Endothelial cell of umbilical vein (primary cell): Measurements from ENCODE around the gene AP3S1. TPM values are rescaled to one million over a fixed set of nuclear protein-coding genes. Genes with fewer than 3 reads are reported as not detected.

ENCODE experiments used
- BruUV-seq: library from RNA; stranded (reverse); fragments of 400-500 nt; replicated peaks from 2 replicates; lab custom pipeline; 2021; lab: Mats Ljungman, UMichigan
- CTCF ChIA-PET: fragments of 300-600, 350-600 bp; sonication (Branson Sonifier 250); formaldehyde crosslinking; loops from one replicate; lab custom pipeline; 2021; ENCODE audit warnings: antibody characterized with exemption, inconsistent platforms; lab: Charles Lee
- POLR2A ChIA-PET: fragments of 300-600, 350-600 bp; sonication (Branson Sonifier 250); formaldehyde crosslinking; loops from one replicate; lab custom pipeline; 2021; ENCODE audit warnings: antibody characterized with exemption, inconsistent platforms; lab: Charles Lee
- DNase-seq: peaks from one replicate; pipeline ENCODE4 v3.0.0-alpha.2; 2011; ENCODE audit warnings: low read depth, low spot score
- FAIRE-seq: peaks from 2 replicates; lab custom pipeline; 2011; peaks lifted over from hg19 to GRCh38; lab: Jason Lieb, UNC
- H2AFZ ChIP-seq: 2 replicates; pipeline ENCODE4 v1.6.0; 2012; ENCODE audit warnings: low read depth, low read length, control low read depth, inconsistent platforms
- H3K27ac ChIP-seq: 2 replicates; pipeline ENCODE4 v1.5.1; 2011; ENCODE audit warnings: low read depth, mild to moderate bottlenecking, control low read depth, low read length, moderate library complexity; ENCODE audit not compliant: insufficient read depth
- H3K27me3 ChIP-seq, 2 experiments: 2 replicates each; pipeline versions ENCODE4 v1.6.0 to v1.6.1; 2011; ENCODE audit warnings: low read length in 2 of 2, mixed read lengths in 1 of 2; ENCODE audit not compliant: control insufficient read depth in 2 of 2, insufficient read depth in 2 of 2
- H3K36me3 ChIP-seq, 2 experiments: 2 replicates in 1 of 2; 3 replicates in 1 of 2; pipeline ENCODE4 v1.5.1; 2011; ENCODE audit warnings: low read length in 2 of 2, mild to moderate bottlenecking in 1 of 2, moderate library complexity in 1 of 2; ENCODE audit not compliant: control insufficient read depth in 2 of 2, insufficient read depth in 2 of 2; ENCODE audit errors: extremely low read depth in 1 of 2
- H3K4me1 ChIP-seq: 3 replicates; pipeline ENCODE4 v1.5.1; 2011; ENCODE audit warnings: mild to moderate bottlenecking, low read length; ENCODE audit not compliant: control insufficient read depth, insufficient read depth; ENCODE audit errors: extremely low read depth
- H3K4me2 ChIP-seq: 2 replicates; pipeline ENCODE4 v1.6.1; 2011; ENCODE audit warnings: low read length, control low read depth, mixed read lengths; ENCODE audit not compliant: insufficient read depth
- H3K4me3 ChIP-seq, 3 experiments: fragments of 200-600 bp in 1 of 3; sonication (generic), shearing (Covaris generic) in 1 of 3; replicated peaks in 1 of 3; 2 replicates each; pipeline ENCODE4 v1.5.1; 2011 to 2016; ENCODE audit warnings: control low read depth in 3 of 3, low read length in 3 of 3, mild to moderate bottlenecking in 2 of 3, inconsistent platforms in 1 of 3, low read depth in 1 of 3, moderate library complexity in 1 of 3; ENCODE audit not compliant: insufficient read depth in 1 of 3
- H3K79me2 ChIP-seq: 2 replicates; pipeline ENCODE4 v1.6.0; 2012; ENCODE audit warnings: low read length, inconsistent platforms; ENCODE audit not compliant: control insufficient read depth, insufficient read depth
- H3K9ac ChIP-seq: replicated peaks from 2 replicates; pipeline ENCODE3; 2011; ENCODE audit warnings: low read length, control low read depth; ENCODE audit not compliant: insufficient read depth; ENCODE audit errors: extremely low read depth
- H3K9me1 ChIP-seq: replicated peaks from 3 replicates; pipeline ENCODE4 v1.6.0; 2011; ENCODE audit warnings: mild to moderate bottlenecking, low read length; ENCODE audit not compliant: control insufficient read depth, insufficient read depth; ENCODE audit errors: extremely low read depth
- H3K9me3 ChIP-seq: replicated peaks from 2 replicates; pipeline ENCODE4 v1.5.1; 2012; ENCODE audit warnings: low read length, inconsistent platforms; ENCODE audit not compliant: control insufficient read depth, insufficient read depth
- H4K20me1 ChIP-seq: replicated peaks from 2 replicates; pipeline ENCODE3; 2011; ENCODE audit warnings: mild to moderate bottlenecking, low read length; ENCODE audit not compliant: control insufficient read depth, insufficient read depth; ENCODE audit errors: extremely low read depth
- CTCF ChIP-seq, 2 donors: IDR thresholded peaks; 1 replicate in 1 of 2; 2 replicates in 1 of 2; pipeline ENCODE4 v1.5.1; 2011; ENCODE audit warnings: low read length in 2 of 2, mild to moderate bottlenecking in 2 of 2, moderate library complexity in 2 of 2, control low read depth in 1 of 2, inconsistent platforms in 1 of 2, low read depth in 1 of 2; ENCODE audit not compliant: insufficient read depth in 1 of 2; ENCODE audit errors: extremely low read depth in 1 of 2
- EZH2 ChIP-seq: IDR thresholded peaks from 2 replicates; pipeline ENCODE4 v1.6.1; 2012; ENCODE audit warnings: borderline replicate concordance, low read depth, mild to moderate bottlenecking, moderate library complexity, low read length, inconsistent platforms; ENCODE audit not compliant: severe bottlenecking
- FOS ChIP-seq: IDR thresholded peaks from 2 replicates; pipeline ENCODE4 v1.6.1; 2011; ENCODE audit warnings: mild to moderate bottlenecking, low read length, moderate library complexity, borderline replicate concordance; ENCODE audit not compliant: insufficient read depth
- GATA2 ChIP-seq: IDR thresholded peaks from 2 replicates; pipeline ENCODE4 v1.7.0; 2011; ENCODE audit warnings: low read depth, mild to moderate bottlenecking, moderate library complexity, mixed read lengths, low read length; ENCODE audit not compliant: insufficient read length, insufficient read depth
- JUN ChIP-seq: IDR thresholded peaks from 2 replicates; pipeline ENCODE4 v1.6.1; 2011; ENCODE audit warnings: borderline replicate concordance, low read depth; ENCODE audit not compliant: insufficient read length, insufficient read depth
- MAX ChIP-seq: IDR thresholded peaks from 2 replicates; pipeline ENCODE4 v1.6.1; 2011; ENCODE audit not compliant: insufficient read depth, insufficient read length
- MYC ChIP-seq: IDR thresholded peaks from one replicate; pipeline ENCODE4 v1.6.1; 2011; ENCODE audit warnings: mild to moderate bottlenecking, low read depth, low read length
- POLR2A ChIP-seq: IDR thresholded peaks from 2 replicates; pipeline ENCODE4 v1.6.1; 2012; ENCODE audit warnings: low read depth, mild to moderate bottlenecking, control low read depth, low read length
- POLR2AphosphoS5 ChIP-seq: IDR thresholded peaks from 2 replicates; pipeline ENCODE4 v1.6.1; 2012; ENCODE audit warnings: low read depth, mild to moderate bottlenecking, control low read depth, low read length, moderate library complexity; ENCODE audit not compliant: insufficient read depth
- dilution Hi-C: fragments of 300-500 bp; cut with MboI; formaldehyde crosslinking; loops from one replicate; pipeline ENCODE4 v1.15.0; 2019; ENCODE audit warnings: low sequenced_read_pairs; ENCODE audit not compliant: extremely low pct_ligation_motif_present
- intact Hi-C: fragments of 100-400 bp; cut with micrococcal nuclease; formaldehyde crosslinking; loops from one replicate; pipeline ENCODE4 v1.10.0; 2022
- polyA plus RNA-seq, 4 experiments: library from polyadenylated mRNA; depleted of rRNA in 3 of 4; stranded (reverse) in 3 of 4; unstranded in 1 of 4; fragments of >200 nt; gene quantifications; 2 replicates each; pipeline versions ENCODE4 v1.2.1 to v1.2.3, GENCODE V29; 2011 to 2012; ENCODE audit warnings: missing spikeins in 1 of 4
- total RNA-seq: library from RNA; stranded (reverse); gene quantifications from 2 replicates; pipeline ENCODE4 v1.2.3, GENCODE V29; 2021

The AP3S1 gene
- total and polyA plus RNA-seq, 2 donors (not counting 3 experiments of a cell fraction or from before 2014, with no cell fraction given) = 26.5 to 85.7 TPM

- no peak overlapping the region for H2AFZ ChIP-seq
- no peak overlapping the region for H3K27ac ChIP-seq
- no peak overlapping the region for H3K4me3 ChIP-seq
- no peak overlapping the region for H3K9ac ChIP-seq
- H3K36me3 ChIP-seq = no peaks in the 10 kb centered on the region
- TF ChIP-seq GATA2 (no peak), POLR2AphosphoS5 (no peak), CTCF (IDR thresholded peaks at IDR 0.05; ENCODE audit: extremely low read depth in 1 of 2, insufficient read depth in 1 of 2, low read depth in 1 of 2, low read length in 2 of 2) (no peak), POLR2A (no peak), MYC (no peak), FOS (no peak)
- no peaks in the 10 kb centered on the region for H3K9me1 ChIP-seq
- no TSS peak for BruUV-seq
- FAIRE-seq (no peak), DNase-seq (no peak)
- H3K79me2 ChIP-seq = no peaks in the 10 kb centered on the region
- dilution Hi-C loops (no loop called here), intact Hi-C loops (no loop called here)
- H3K4me1 ChIP-seq = no peaks in the 10 kb centered on the region
- no peaks in the 10 kb centered on the region for H3K9me3 ChIP-seq
- ChIA-PET POLR2A (no interaction called here), CTCF (no interaction called here)
- H3K27me3 ChIP-seq = peaks cover 0 to 4% of the 10 kb centered on the region in 2 experiments
- H3K4me2 ChIP-seq = no peak overlapping the region
- H4K20me1 ChIP-seq = no peaks in the 10 kb centered on the region
Measured at GRCh38 chr5:115796656-115797055, 45.1 kb upstream of the AP3S1 start.

- Histone ChIP-seq H4K20me1 (no peaks in the 10 kb centered on the region), H3K36me3 (no peaks in the 10 kb centered on the region), H3K9ac (no peak overlapping the region), H2AFZ (no peak overlapping the region), H3K4me1 (no peaks in the 10 kb centered on the region), H3K27me3 (peaks cover 1 to 2% of the 10 kb centered on the region in 2 experiments), H3K4me2 (no peak overlapping the region), H3K9me3 (no peaks in the 10 kb centered on the region), H3K79me2 (no peaks in the 10 kb centered on the region), H3K27ac (no peak overlapping the region), H3K9me1 (no peaks in the 10 kb centered on the region), H3K4me3 (no peak overlapping the region)
- TF ChIP-seq GATA2 (no peak), POLR2AphosphoS5 (no peak), MAX (no peak), EZH2 (no peak), JUN (no peak), FOS (no peak), CTCF (IDR thresholded peaks at IDR 0.05; ENCODE audit: extremely low read depth in 1 of 2, insufficient read depth in 1 of 2, low read depth in 1 of 2, low read length in 2 of 2) (no peak), POLR2A (no peak), MYC (no peak)
- FAIRE-seq = no peak
- no TSS peak for BruUV-seq
- POLR2A ChIA-PET = no interaction called here
- CTCF ChIA-PET = no interaction called here
- dilution Hi-C loops (no loop called here), intact Hi-C loops (no loop called here)
- DNase-seq = no peak
Measured at GRCh38 chr5:115798252-115798651, 43.5 kb upstream of the AP3S1 start.
